Measurements from ENCODE around the gene ANKRD62. TPM values are rescaled to one million over a fixed set of nuclear protein-coding genes. Genes with fewer than 3 reads are reported as not detected.

ANKRD62 gene
- total and polyA plus RNA-seq, 4 donors = under 0.01 TPM; not detected in 3

DNA sequence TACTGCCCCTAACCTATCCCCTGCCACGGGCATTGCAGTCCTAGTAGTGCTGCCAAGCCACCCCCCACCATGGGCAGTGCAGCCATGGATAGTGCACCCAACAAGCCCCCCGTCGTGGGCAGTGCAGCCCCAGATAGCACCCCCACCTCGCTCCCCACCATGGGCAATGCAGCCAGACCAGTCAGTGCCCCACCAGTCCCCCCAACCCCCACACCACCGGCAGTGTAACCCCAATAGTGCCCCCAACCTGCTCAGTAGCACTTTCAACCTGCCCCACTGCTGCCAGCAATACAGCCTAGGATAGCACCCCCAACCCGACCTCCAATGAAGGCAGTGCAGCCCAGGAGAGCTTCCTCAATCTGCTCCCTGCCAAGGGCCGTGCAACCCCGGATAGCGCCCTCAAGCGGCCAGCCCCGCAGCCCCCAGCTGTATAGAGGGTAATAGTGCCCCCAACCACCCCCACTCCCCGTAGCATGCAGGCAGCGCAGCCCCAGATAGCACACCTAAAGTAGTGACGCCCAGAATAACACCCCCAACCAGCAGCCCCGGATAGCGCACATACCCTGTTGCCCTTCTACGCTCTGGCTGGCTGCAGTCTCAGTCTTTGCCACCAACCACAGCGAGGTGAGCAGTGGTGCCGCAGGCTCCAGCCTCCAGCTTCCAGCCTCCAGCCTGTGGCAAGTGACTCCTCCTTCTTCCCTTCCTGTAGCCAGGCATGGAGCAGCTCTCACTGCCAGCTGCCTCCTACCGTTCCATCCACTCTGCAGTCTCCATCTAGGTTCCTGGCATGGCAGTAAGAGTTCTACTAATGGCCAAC, 45.4 kb upstream of the ANKRD62 start (continued):
- no peak for TF ChIP-seq REST (IDR thresholded peaks at IDR 0.05)
- no peak for TF ChIP-seq FOXA2 (IDR thresholded peaks at IDR 0.05)
- TF ChIP-seq RXRA (IDR thresholded peaks at IDR 0.05) = no peak
- no peak for TF ChIP-seq CTCF (IDR thresholded peaks at IDR 0.05; ENCODE audit: low read depth, low read length, missing input control)
- TF ChIP-seq FOXA1 (IDR thresholded peaks at IDR 0.05) = no peak
- TF ChIP-seq ATF3 (IDR thresholded peaks at IDR 0.05) = no peak

DNA sequence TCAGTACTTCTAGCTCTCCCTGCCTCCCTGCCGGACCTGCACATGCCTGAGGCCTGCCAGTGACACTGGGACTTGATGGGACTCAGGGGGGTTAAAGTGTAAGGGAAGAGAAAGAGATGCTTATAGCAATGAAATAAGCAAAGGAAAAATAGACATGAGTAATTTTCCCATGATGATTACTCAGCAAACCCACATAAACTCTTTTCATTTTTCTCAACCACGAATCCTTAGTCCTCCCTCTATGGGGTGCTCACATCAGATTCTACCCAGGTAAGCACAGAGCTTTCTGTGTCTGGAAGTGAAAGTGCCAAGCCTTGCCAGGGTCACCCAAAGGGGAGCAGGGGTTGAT, 44.8 kb upstream of the ANKRD62 start:
- TF ChIP-seq, protein P1, sequence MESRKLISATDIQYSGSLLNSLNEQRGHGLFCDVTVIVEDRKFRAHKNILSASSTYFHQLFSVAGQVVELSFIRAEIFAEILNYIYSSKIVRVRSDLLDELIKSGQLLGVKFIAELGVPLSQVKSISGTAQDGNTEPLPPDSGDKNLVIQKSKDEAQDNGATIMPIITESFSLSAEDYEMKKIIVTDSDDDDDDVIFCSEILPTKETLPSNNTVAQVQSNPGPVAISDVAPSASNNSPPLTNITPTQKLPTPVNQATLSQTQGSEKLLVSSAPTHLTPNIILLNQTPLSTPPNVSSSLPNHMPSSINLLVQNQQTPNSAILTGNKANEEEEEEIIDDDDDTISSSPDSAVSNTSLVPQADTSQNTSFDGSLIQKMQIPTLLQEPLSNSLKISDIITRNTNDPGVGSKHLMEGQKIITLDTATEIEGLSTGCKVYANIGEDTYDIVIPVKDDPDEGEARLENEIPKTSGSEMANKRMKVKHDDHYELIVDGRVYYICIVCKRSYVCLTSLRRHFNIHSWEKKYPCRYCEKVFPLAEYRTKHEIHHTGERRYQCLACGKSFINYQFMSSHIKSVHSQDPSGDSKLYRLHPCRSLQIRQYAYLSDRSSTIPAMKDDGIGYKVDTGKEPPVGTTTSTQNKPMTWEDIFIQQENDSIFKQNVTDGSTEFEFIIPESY (IDR thresholded peaks at IDR 0.05) = no peak
- TF ChIP-seq RXRA (IDR thresholded peaks at IDR 0.05) (no peak), SP1 (IDR thresholded peaks at IDR 0.05) (no peak), HNF4G (IDR thresholded peaks at IDR 0.05) (no peak), RAD21 (IDR thresholded peaks at IDR 0.05) (no peak), REST (IDR thresholded peaks at IDR 0.05) (no peak), JUND (IDR thresholded peaks at IDR 0.05) (no peak), ATF3 (IDR thresholded peaks at IDR 0.05) (no peak), GABPA (IDR thresholded peaks at IDR 0.05 in 1 of 2, conservative IDR thresholded peaks at IDR 0.05 in 1 of 2) (no peak)
- no peaks in the 10 kb centered on the region for H3K27me3 ChIP-seq (ENCODE audit: control insufficient read depth in 4 of 4, insufficient read depth in 4 of 4, low read length in 3 of 4)
- H3K4me3 ChIP-seq (ENCODE audit: low read depth in 1 of 3, low read length in 3 of 3) = no peak overlapping the region
- no peak overlapping the region for H3K9ac ChIP-seq (ENCODE audit: low read depth in 1 of 2, low read length in 2 of 2)
- H3K27ac ChIP-seq (ENCODE audit: low read depth in 1 of 2, low read length in 2 of 2) = no peak overlapping the region
- WGBS = 78% methylated on average over 2 of the region's 2 CpGs
- H3K4me1 ChIP-seq (ENCODE audit: control insufficient read depth in 4 of 4, insufficient read depth in 4 of 4, low read length in 3 of 4) = no peaks in the 10 kb centered on the region
- no peak for DNase-seq (ENCODE audit: low spot score)
- no peaks in the 10 kb centered on the region for H3K36me3 ChIP-seq (ENCODE audit: control insufficient read depth in 4 of 4, insufficient read depth in 3 of 4, low read depth in 1 of 4, low read length in 3 of 4)
- no peaks in the 10 kb centered on the region for H3K9me3 ChIP-seq (ENCODE audit: control insufficient read depth in 4 of 4, low read length in 3 of 4)
